ENCODE results near the gene CHPF. TPM values are rescaled to one million over a fixed set of nuclear protein-coding genes. Genes with fewer than 3 reads are reported as not detected.

CHPF gene
- total and polyA plus RNA-seq, 10 of the 15 experiments (the other 5 are each of a cell fraction or from before 2014, with no cell fraction given) = 0.09 to 17.4 (median 8.3) TPM; not detected in 1

DNA sequence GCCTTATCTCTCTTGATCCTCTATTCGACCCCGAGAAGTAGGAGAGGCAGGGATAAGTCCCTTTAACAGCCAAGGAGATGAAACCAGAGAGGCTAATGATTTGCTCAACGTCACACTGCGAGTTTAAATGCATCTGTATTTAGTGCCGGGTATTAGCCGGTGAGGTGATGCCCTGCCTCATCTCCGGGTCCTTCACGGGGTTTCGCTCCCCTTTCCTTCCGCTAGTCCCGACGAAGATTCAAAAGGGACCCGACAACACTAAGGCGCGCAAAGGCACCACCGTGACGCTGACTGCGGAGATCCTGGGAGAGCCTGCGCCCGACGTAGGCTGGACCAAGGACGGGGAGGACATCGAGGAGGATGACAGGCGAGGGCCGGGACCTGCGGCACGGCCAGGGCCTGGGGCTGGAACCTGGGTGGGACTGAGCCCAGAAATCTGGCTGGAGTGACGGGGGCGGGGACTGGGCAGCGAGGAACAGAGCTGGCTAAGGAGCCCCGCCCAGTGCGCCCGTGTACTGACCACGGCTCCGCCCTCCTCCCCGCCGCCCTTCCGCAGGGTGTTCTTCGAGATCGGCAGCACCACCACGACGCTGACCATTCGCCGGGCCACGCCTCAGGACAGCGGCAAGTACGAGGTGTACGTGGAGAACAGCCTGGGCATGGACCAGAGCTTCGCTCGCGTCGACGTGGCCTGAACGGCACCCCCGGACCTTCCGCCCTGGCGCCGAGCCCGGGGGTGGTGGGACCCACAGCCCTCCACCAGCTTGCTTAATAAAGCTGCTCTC, 45.9 kb downstream of the CHPF start (continued):
- TF ChIP-seq SREBF2 (IDR thresholded peaks at IDR 0.05; ENCODE audit: low read length) (no peak), NFYB (IDR thresholded peaks at IDR 0.05; ENCODE audit: insufficient read depth, low read depth, low read length) (no peak), SMAD5 (IDR thresholded peaks at IDR 0.05; ENCODE audit: low read depth) (no peak), STAT3 (IDR thresholded peaks at IDR 0.05; ENCODE audit: low read depth, low read length) (no peak), ZNF592 (IDR thresholded peaks at IDR 0.05) (no peak)
- TF ChIP-seq, protein P1, sequence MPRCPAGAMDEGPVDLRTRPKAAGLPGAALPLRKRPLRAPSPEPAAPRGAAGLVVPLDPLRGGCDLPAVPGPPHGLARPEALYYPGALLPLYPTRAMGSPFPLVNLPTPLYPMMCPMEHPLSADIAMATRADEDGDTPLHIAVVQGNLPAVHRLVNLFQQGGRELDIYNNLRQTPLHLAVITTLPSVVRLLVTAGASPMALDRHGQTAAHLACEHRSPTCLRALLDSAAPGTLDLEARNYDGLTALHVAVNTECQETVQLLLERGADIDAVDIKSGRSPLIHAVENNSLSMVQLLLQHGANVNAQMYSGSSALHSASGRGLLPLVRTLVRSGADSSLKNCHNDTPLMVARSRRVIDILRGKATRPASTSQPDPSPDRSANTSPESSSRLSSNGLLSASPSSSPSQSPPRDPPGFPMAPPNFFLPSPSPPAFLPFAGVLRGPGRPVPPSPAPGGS (IDR thresholded peaks at IDR 0.05; ENCODE audit: borderline replicate concordance, insufficient read depth, low read depth, low read length, poor library complexity, severe bottlenecking) = no peak

Measured in GM12878 (cell line).